ENCODE data around the gene YOD1. TPM values are rescaled to one million over a fixed set of nuclear protein-coding genes. Genes with fewer than 3 reads are reported as not detected.

The YOD1 gene
- total RNA-seq, 1 experiment from 2014 or later: 12.5 TPM

GRCh38 chr1:207067185-207067584 is 16.2 kb upstream of the YOD1 start:
- Histone ChIP-seq H2AFZ (no peak overlapping the region), H3K4me1 (replicated peaks; ENCODE audit: insufficient read depth) (no peaks in the 10 kb centered on the region), H3K9me3 (ENCODE audit: insufficient read depth, low read depth) (no peaks in the 10 kb centered on the region), H3K79me2 (ENCODE audit: low read depth) (no peaks in the 10 kb centered on the region), H3F3A (ENCODE audit: insufficient read depth, low read depth) (no peaks in the 10 kb centered on the region), H3K4me2 (no peak overlapping the region), H3K4me3 (no peak overlapping the region), H4K20me1 (ENCODE audit: insufficient read depth) (no peaks in the 10 kb centered on the region), H3K36me3 (ENCODE audit: low read depth) (peaks cover 11% of the 10 kb centered on the region), H3K9me2 (ENCODE audit: insufficient read depth) (no peaks in the 10 kb centered on the region), H3K27ac (no peak overlapping the region), H3K27me3 (ENCODE audit: insufficient read depth, low read depth) (no peaks in the 10 kb centered on the region)
- ChIA-PET CTCF (no interaction called here), POLR2A (ENCODE audit: unreplicated experiment) (no interaction called here)
- DNase-seq: no peak
- TF ChIP-seq CTCF (conservative IDR thresholded peaks at IDR 0.05): no peak
- no peak for TF ChIP-seq EZH2 (IDR thresholded peaks at IDR 0.05; ENCODE audit: low read depth)
- intact Hi-C loops (cut with micrococcal nuclease; ENCODE audit: unreplicated experiment): no loop called here
- no TSS peak for BruUV-seq (replicated peaks)

- no peak overlapping the region for H3K27ac ChIP-seq
- DNase-seq: no peak
- intact Hi-C loops (cut with micrococcal nuclease; ENCODE audit: unreplicated experiment): no loop called here
- H3K36me3 ChIP-seq (ENCODE audit: low read depth): peaks cover 16% of the 10 kb centered on the region
- H3K27me3 ChIP-seq (ENCODE audit: insufficient read depth, low read depth): no peaks in the 10 kb centered on the region
- H3K9me3 ChIP-seq (ENCODE audit: insufficient read depth, low read depth): no peaks in the 10 kb centered on the region
- ChIA-PET POLR2A (ENCODE audit: unreplicated experiment) (no interaction called here), CTCF (no interaction called here)
- H3F3A ChIP-seq (ENCODE audit: insufficient read depth, low read depth): no peaks in the 10 kb centered on the region
- no peaks in the 10 kb centered on the region for H3K79me2 ChIP-seq (ENCODE audit: low read depth)
- BruUV-seq (replicated peaks): no TSS peak
- no peaks in the 10 kb centered on the region for H4K20me1 ChIP-seq (ENCODE audit: insufficient read depth)
- H3K4me2 ChIP-seq: no peak overlapping the region
- no peaks in the 10 kb centered on the region for H3K9me2 ChIP-seq (ENCODE audit: insufficient read depth)
- TF ChIP-seq EZH2 (IDR thresholded peaks at IDR 0.05; ENCODE audit: low read depth) (no peak), CTCF (conservative IDR thresholded peaks at IDR 0.05) (no peak)
- H2AFZ ChIP-seq: no peak overlapping the region
- no peaks in the 10 kb centered on the region for H3K4me1 ChIP-seq (replicated peaks; ENCODE audit: insufficient read depth)
- H3K4me3 ChIP-seq: no peak overlapping the region
These were observed 13.6 kb upstream of the YOD1 start for GRCh38 chr1:207064561-207064960.

- no peaks in the 10 kb centered on the region for H3K79me2 ChIP-seq (ENCODE audit: low read depth)
- no peak overlapping the region for H2AFZ ChIP-seq
- no peak for DNase-seq
- no peak for TF ChIP-seq EZH2 (IDR thresholded peaks at IDR 0.05; ENCODE audit: low read depth)
- no peak for TF ChIP-seq CTCF (conservative IDR thresholded peaks at IDR 0.05)
- POLR2A ChIA-PET (ENCODE audit: unreplicated experiment): no interaction called here
- H3K27ac ChIP-seq: no peak overlapping the region
- no peaks in the 10 kb centered on the region for H4K20me1 ChIP-seq (ENCODE audit: insufficient read depth)
- H3K4me1 ChIP-seq (replicated peaks; ENCODE audit: insufficient read depth): no peaks in the 10 kb centered on the region
- intact Hi-C loops (cut with micrococcal nuclease; ENCODE audit: unreplicated experiment): no loop called here
- H3K4me2 ChIP-seq: no peak overlapping the region
- H3K4me3 ChIP-seq: no peak overlapping the region
- H3K9me2 ChIP-seq (ENCODE audit: insufficient read depth): no peaks in the 10 kb centered on the region
- no peaks in the 10 kb centered on the region for H3K9me3 ChIP-seq (ENCODE audit: insufficient read depth, low read depth)
- CTCF ChIA-PET: no interaction called here
- BruUV-seq (replicated peaks): no TSS peak
- H3F3A ChIP-seq (ENCODE audit: insufficient read depth, low read depth): no peaks in the 10 kb centered on the region
- H3K27me3 ChIP-seq (ENCODE audit: insufficient read depth, low read depth): no peaks in the 10 kb centered on the region
- peaks cover 16% of the 10 kb centered on the region for H3K36me3 ChIP-seq (ENCODE audit: low read depth)
These were observed 12.0 kb upstream of the YOD1 start for GRCh38 chr1:207063014-207063413.

Data from PC-9 (cell line).